Effector CD4-positive, alpha-beta T cell (primary cell): ENCODE results near the gene AHNAK.
A peak's percentile ranks its signal among the peaks of the same experiment; 100 is the strongest.
"Not testable (repeated sequence)": the region's sequence is repeated elsewhere in the genome, so short reads cannot be mapped to it uniquely, and the experiment has no call there.

Experiments
- DNase-seq: peaks from one replicate; pipeline ENCODE4 v3.0.0-alpha.2; 2020

AHNAK gene

DNA sequence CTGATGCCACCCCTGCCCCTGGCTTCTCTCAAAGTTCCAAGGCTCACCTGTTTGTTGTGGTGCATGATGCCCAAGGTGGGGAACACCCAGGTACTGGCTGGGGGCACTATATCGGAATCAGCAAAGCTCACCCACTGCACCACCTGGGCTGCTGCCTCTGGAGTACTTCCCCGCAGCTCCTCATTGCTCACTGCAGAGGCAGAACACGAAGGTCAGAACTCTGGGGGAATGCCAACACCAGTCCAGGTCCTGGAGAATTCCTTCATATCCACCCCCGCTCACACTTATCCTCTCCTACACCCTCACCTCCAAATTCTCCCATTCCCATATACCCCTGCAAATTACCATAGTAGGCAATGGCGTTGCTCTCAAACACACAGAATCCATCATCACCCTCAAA, 24.9 kb upstream of the AHNAK start:
- DNase-seq = not testable (repeated sequence)

DNA sequence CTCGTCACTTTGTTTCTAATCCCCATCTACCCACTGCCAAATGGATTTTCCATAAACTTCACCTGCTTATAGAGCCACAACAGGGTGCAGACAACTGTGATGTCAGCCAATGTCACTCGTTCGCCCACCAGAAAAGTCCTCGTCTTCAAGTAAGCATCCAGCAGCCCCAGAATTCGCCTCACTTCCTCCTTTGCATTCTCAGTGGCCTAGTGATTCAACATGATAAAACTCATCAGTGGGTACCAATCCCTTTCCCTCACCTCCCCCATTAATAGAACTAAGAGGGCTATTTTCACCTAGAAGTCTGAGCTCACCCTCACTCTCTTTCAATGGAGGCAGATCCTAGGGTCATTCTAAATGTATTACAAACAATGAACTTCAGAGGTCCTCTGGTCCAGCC, 24.3 kb upstream of the AHNAK start:
- not testable (repeated sequence) for DNase-seq

- no peak for DNase-seq
These were observed 23.0 kb upstream of the AHNAK start for GRCh38 chr11:62569611-62570010.

- DNase-seq = no peak
These were observed 20.5 kb upstream of the AHNAK start for GRCh38 chr11:62567018-62567633.

DNA sequence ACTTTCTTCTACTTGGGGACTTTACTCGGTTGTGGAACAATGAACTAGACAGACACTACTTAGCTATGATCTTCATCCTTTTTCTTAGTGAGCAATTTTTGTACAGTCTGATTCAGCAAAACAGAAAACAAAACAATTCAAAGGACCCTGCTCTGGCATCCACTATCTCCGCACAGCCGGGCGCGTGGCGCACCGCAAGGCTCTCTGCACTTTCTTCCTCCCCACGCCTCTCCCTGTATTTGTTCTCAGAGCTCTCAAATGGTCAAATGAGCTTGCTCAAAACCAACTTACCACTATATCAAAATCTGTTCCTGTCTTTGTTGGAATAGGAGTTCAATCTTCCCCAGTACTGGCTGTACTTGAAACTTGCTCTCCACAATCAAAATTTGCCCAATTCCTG, 19.6 kb upstream of the AHNAK start:
- DNase-seq = no peak

GRCh38 chr11:62565100-62565802, 18.6 kb upstream of the AHNAK start:
- no peak for DNase-seq

DNA sequence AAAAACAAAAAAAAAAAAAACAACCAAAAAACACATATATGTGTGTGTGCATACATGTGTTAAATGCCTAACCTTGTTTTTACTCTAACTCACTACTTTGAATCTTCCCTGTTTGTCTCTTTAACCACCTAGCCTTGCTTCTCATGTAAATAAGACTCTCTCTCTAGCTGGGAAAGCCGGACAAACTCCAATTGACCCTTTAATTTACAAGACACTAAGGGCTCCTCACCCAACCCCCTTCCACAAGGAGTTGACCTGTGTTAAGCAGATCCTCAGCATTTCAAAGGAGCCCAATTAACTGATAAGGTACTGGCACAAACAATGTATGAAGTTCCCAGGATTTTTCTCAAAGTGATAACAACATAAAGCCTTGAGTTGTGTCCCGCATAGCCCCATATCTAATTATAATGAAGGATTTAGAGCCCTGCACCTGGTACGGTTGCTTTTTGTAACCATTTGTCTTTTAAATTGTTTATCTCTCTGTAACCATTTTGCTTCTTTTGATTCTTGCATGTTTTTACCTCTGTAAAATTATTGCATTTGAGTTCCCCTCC, 15.1 kb upstream of the AHNAK start:
- not testable (repeated sequence) for DNase-seq

DNA sequence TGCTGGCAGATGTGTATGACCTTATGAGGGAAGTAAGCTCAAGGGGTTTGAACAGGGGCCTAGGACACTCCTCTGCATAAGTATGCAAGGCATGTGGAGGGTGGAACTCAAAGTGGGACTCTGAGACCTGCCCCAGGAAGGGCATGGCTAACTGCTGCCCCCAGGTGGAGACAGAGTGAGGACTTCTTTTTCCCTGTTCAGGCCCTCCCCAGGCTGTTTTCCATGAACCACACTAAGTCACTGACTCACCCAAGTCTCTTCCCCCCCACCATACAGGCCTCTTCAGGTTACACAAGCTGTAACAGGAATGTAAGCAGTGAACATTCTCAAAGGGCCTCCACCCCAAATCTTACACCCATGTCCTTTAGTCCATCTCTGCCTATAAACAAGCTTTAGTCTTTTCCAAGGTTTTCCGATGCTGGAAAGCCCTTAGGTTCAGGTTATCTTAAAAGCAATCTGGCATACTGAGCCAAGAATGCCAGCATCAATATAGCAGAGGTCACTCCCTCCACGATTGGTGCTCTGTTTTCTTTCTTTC, 14.0 kb upstream of the AHNAK start:
- DNase-seq = peak; percentile 80

DNA sequence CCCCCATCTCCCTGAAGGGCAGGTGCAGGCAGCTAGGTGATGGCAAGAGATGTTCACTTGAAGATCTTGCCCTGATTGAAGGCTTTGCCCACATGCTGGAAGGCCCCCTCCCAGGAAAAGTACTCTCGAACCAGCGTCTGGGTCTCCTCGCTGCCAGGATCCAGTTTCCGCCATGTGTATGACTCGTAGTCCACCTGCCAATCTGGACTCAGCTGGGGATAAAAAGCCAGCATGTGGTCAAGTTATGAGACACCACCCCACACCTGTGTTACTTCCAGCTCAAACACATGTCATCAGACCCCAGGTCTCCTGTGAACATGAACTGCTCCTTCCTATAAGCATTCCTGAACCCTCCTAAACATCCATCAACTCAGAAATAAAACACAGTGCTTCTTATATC, 13.0 kb upstream of the AHNAK start:
- DNase-seq = not testable (repeated sequence)

DNA sequence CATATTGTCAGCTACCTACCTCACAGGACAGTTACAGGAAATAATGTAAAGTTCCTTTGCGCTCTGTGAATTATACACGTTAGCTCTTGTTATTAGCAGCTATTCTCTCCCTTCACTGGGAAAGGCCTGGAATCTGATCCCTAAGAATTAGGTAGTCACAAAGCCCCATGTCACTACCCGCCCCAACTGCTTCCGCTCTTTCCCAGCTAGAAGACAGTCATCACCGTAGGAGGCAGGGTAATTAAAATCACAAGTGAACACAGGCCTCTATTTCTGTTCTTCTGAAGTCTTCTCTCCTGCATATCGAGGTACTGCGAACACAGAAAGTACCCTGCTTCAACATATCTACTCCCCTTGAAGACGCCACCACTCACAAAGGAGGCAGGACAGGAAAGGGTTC, 12.6 kb upstream of the AHNAK start:
- DNase-seq = no peak

- no peak for DNase-seq
These were observed 12.1 kb upstream of the AHNAK start for GRCh38 chr11:62558669-62559068.

DNA sequence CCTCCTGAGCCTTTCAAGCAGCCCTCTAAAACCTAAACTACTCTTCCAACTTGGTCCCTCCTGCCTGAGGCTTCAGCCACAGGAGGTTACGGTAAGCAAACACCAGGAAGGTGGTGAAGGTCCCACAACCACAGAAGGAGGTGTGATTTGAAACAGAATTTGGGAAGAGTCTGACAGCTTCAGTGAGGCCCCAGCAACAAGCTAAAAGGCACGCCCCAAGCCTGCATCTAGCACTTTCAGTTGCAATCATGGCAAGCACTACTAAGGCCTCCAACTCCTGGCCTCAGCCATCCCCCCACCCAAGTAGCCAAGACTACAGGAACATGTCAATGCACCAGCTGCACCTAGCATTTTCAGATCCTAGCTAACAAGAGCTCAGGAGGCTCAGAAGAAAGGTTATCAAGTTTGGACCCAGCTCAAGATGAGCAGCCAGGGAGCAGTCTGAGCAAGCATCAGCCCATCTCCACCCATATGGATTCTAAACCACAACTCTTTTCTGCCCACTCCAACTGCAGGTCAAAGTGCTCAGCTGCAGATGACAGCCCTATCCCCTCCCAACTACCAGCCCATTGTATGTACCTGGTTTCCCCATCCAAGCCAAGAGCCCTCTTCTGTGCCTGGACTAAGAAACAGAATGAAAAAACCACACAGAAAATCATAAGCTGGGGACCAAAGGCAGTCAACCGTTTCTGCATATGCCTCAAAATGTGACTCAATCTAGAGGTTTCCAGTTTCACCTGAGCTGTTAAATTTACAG, 10.4 kb upstream of the AHNAK start:
- peak; percentile 40 for DNase-seq

- peak; percentile 76 for DNase-seq
These were observed 9.7 kb upstream of the AHNAK start for GRCh38 chr11:62556108-62556874.

GRCh38 chr11:62555464-62556107, 9.0 kb upstream of the AHNAK start:
- peak; percentile 74 for DNase-seq

DNA sequence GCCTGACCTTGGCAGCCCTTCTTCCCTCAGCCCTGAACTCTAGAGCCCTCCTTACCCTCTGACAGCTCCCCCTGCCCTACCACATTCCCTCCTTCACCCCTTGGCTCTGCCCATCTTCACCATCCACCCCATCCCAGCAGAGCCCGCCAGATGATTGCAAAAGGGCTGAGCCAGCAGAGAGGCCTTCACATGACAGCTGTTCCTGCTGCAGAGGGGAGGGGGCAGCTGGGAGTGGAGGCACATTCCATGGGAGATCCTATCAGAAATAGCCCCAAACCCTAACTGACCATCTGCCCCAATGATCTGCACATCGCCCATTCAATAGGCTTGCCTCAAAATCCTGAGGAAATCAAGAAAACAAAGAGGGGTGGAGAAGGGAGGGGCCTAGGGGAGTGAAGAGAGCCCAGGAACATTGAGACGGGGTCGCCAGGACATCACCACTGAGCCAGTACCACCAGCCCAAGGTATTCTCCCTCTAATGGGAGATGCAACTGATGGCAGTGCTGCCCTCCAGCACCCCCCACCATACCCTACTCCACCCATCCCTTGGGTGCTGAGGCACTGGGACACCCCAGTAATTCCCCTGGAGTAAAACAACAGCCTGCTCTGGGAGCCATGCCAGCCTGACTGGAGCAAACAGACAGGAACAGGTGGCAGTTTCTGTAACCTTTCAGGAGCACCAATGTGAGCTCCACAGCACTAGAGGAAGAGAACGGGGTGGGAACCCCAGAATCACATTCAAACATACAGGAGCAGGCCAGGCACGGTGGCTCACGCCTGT, 8.0 kb upstream of the AHNAK start:
- DNase-seq = no peak

GRCh38 chr11:62553839-62554361, 7.3 kb upstream of the AHNAK start:
- DNase-seq = no peak

GRCh38 chr11:62553080-62553838, 6.7 kb upstream of the AHNAK start:
- DNase-seq = peak; percentile 58

DNA sequence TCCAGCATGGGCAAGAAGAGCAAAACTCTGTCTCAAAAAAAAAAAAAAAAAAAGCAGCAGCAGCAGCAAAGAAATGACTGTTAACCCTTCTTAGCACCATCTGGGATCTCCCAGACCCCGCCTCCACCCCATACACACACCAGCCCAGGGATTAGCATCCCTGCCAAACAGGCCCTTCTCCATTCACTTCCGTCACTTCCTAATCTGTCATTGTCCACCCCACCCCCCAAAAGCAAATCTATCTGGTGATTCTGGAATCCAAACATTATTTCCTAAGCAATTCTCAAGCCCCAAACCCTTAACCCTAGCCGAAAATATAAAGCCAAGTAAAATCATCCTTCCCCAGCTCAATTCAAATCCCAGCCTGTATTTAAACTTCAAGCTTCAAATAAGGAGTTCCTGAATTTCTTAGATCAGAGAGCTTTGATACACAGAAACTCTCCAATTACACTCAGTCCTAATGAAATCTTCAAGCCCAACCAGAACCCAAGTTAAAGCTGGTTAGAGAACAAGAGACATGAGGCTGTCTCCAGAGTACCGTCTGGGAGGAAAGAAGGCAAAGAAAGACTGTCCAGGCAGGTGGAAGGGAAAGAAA, 6.0 kb upstream of the AHNAK start:
- no peak for DNase-seq

GRCh38 chr11:62550478-62550877, 3.9 kb upstream of the AHNAK start:
- not testable (repeated sequence) for DNase-seq
